Ovary (tissue), 9 donors: ENCODE measurements around the gene CREB3L1. TPM values are rescaled to one million over a fixed set of nuclear protein-coding genes. Genes with fewer than 3 reads are reported as not detected.
A peak's percentile ranks its signal among the peaks of the same experiment; 100 is the strongest.

Experiments
- DNase-seq, 5 donors: peaks; one replicate each; pipeline ENCODE4 v3.0.0-alpha.2; 2019 to 2020
- H3K27ac ChIP-seq, 2 donors: fragments of 200-600 bp; one replicate each; pipeline versions ENCODE4 v1.5.1 to v1.8.0; 2019 to 2022
- H3K27me3 ChIP-seq: fragments of 200-600 bp; one replicate; pipeline ENCODE4 v1.8.0; 2022
- H3K36me3 ChIP-seq: fragments of 200-600 bp; sonication (generic); one replicate; pipeline ENCODE4 v1.5.1; 2019
- H3K4me1 ChIP-seq: one replicate; pipeline ENCODE4 v1.8.1; 2013; ENCODE audit warnings: mild to moderate bottlenecking, moderate library complexity; ENCODE audit not compliant: insufficient read depth
- H3K4me3 ChIP-seq: fragments of 200-600 bp; sonication (generic); one replicate; pipeline ENCODE4 v1.5.1; 2017
- H3K9me3 ChIP-seq, 2 donors: fragments of 200-600 bp in 1 of 2; sonication (generic) in 1 of 2; one replicate each; pipeline versions ENCODE4 v1.5.1 to v1.8.1; 2013 to 2019; ENCODE audit warnings: mild to moderate bottlenecking in 1 of 2, moderate library complexity in 1 of 2
- CTCF ChIP-seq, 3 donors: fragments of 450-650 bp in 2 of 3; fragments of 200-600 bp in 1 of 3; IDR thresholded peaks; one replicate each; pipeline versions ENCODE4 v1.5.1 to v1.8.0; 2016 to 2022; ENCODE audit warnings: antibody characterized with exemption in 3 of 3, mild to moderate bottlenecking in 1 of 3
- EP300 ChIP-seq: sonication (generic); formaldehyde crosslinking; IDR thresholded peaks from one replicate; pipeline ENCODE4 v1.6.1; 2017; ENCODE audit warnings: antibody characterized with exemption
- POLR2A ChIP-seq: fragments of 450-650 bp; IDR thresholded peaks from one replicate; pipeline ENCODE4 v1.6.1; 2017; ENCODE audit warnings: antibody characterized with exemption, mild to moderate bottlenecking, moderate library complexity
- WGBS, 3 donors: extraction: QIAGEN DNeasy Blood & Tissue Kit in 1 of 3; methylation state at CpG; one replicate each; pipeline versions ENCODE4 v1.1.5 to v1.1.7; 2013 to 2017; 5-methylcytosine and 5-hydroxymethylcytosine counted together
- intact Hi-C, 4 donors: fragments of 100-400 bp; cut with DNase I; formaldehyde crosslinking; loops; one replicate each; pipeline versions ENCODE4 v1.11.0 to v1.15.1; 2022 to 2023
- polyA plus RNA-seq, 2 donors: library from polyadenylated mRNA; stranded (reverse); fragments of 200-250 nt in 1 of 2; fragments of 350-450 nt in 1 of 2; fragmentation: Illumina TruSeq in 1 of 2; extraction: RNeasy Lipid Tissue Mini Kit (QIAGEN cat#74804) in 1 of 2; gene quantifications; one replicate each; pipeline ENCODE4 v1.2.3, GENCODE V29; 2013 to 2014
- total RNA-seq, 7 donors: library from RNA; depleted of rRNA in 2 of 7; stranded (reverse); fragments of >200 nt in 2 of 7; fragmentation: NEBNext Ultra II Directional in 3 of 7; extraction: Animal tissue kit (Norgen Biotek cat#: 25700) in 3 of 7; gene quantifications; one replicate each; pipeline versions ENCODE4 v1.1.0 to v1.2.4, GENCODE V29; 2016 to 2023
- donor health status: DM: no; HTN: no; CAD: no; lungs with moderate emphysema.
- donor health status: DM: no; HTN: no; CAD: no.
- donor health status: Bipolar disorder and iron deficiency.
- donor health status: DM: yes; HTN: yes; CAD: no.
- donor health status: DM: no; HTN: no; CAD: no.
- donor health status: DM: yes; HTN: yes; CAD: no.

CREB3L1 gene
- total and polyA plus RNA-seq, 9 donors = 1.7 to 63.0 (median 7.5) TPM

DNA sequence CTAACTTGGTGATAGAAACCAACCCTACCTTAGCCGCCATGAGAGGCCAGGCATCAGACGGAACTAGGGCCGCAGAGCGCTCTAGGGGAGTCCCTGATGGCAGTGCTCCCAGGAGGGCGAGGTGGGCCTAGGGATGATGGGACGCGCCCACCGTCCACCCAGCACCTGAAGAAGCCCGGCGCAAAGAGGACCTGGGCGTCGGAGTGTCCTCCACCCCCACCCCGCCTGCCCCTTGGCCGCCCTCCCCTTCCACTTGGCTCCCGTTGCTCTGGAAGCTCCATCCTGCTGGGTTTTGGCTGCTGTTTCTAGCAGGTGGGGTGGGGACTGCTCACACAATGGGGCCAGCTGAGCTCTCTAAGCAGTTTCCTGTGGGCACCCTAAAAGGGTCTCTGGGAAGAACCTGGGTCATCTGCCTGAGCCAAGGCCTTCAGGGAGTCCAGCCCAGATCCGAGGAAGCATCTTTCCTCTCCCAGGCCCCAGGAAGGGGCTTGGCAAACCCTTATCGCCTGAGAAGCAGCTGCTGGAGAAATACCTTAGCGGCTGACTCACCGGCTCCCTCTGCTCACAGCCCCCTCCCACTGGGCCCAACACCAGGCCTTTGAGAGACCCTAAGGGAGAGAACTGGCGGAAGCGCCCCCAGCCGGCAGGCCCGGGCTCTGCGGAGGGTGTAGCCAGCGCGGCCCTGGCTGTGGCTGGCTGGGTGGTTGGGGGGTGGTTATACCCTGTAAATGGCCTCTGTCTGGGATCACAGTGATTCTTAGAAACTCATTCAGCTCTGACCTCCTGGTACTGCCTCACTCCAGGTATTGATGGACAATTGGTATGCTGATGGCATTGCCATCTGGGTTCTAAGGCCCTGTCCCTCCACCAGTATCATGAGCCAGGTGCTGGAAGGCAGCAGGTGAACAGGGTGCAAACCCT, 19.3 kb downstream of the CREB3L1 start:
- H3K36me3 ChIP-seq = no peaks in the 10 kb centered on the region
- TF ChIP-seq CTCF (IDR thresholded peaks at IDR 0.05) (peak in 2 of 3 donors; percentile 44 to 63), EP300 (no peak), POLR2A (no peak)
- no peaks in the 10 kb centered on the region for H3K27me3 ChIP-seq
- H3K27ac ChIP-seq = peak overlapping the region in 1 of 2 donors; percentile 11
- whole genome bisulfite sequencing, 3 donors = 7 to 8% (median 7%) methylated on average over 25 to 26 of the region's 26 CpGs
- H3K9me3 ChIP-seq = no peaks in the 10 kb centered on the region
- H3K4me1 ChIP-seq = peaks cover 14% of the 10 kb centered on the region
- peak; percentile 79 to 89 (median 85) for DNase-seq
- H3K4me3 ChIP-seq = peak overlapping the region; percentile 53
- intact Hi-C loops = no loop called here

DNA sequence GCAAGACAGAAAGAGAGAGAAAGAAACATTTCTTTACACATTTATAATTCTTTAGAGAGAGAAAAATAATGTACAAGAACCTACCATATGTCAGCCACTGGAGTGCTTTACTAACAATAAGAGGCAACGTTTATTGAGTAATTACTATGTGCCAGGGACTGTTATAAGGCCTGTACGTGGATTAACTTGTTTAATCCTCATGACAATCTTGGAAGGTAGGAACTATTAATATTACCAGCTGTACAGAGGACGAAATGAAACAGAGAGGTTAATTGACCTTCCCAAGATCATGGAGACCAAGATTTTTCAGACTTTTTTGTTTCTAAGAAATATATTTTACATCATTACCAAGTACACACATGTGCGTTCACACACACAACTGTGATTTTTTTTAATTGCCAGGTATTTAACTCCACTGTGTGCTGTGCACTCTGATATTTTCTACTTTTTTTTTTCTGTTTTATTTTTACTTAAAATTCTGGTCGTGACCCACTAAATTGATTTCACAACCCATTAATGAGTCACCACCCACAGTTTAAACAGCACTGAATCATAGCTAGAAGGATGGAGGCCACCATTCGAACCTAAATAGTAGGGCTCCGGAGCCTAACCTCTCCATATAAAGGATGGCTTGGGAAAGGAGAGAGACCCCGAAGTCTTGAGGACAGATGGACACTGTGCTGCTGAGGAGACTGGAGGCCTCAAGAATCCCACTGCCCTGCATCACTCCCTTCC, 21.4 kb downstream of the CREB3L1 start:
- WGBS, 3 donors = 38 to 44% (median 42%) methylated on average over 8 of the region's 8 CpGs
- TF ChIP-seq CTCF (IDR thresholded peaks at IDR 0.05) = no peak
- TF ChIP-seq EP300 = no peak
- TF ChIP-seq POLR2A = no peak
- Histone ChIP-seq H3K9me3 (no peaks in the 10 kb centered on the region), H3K36me3 (no peaks in the 10 kb centered on the region), H3K4me1 (peaks cover 9% of the 10 kb centered on the region), H3K27me3 (no peaks in the 10 kb centered on the region), H3K4me3 (no peak overlapping the region), H3K27ac (no peak overlapping the region)
- DNase-seq = no peak
- intact Hi-C loops = no loop called here

- intact Hi-C loops = no loop called here
- H3K9me3 ChIP-seq = no peaks in the 10 kb centered on the region
- WGBS, 3 donors = 77 to 80% (median 79%) methylated on average over 5 of the region's 5 CpGs
- H3K4me1 ChIP-seq = peaks cover 8% of the 10 kb centered on the region
- TF ChIP-seq POLR2A (no peak), CTCF (IDR thresholded peaks at IDR 0.05) (no peak), EP300 (no peak)
- no peaks in the 10 kb centered on the region for H3K27me3 ChIP-seq
- DNase-seq = no peak
- no peak overlapping the region for H3K4me3 ChIP-seq
- H3K36me3 ChIP-seq = no peaks in the 10 kb centered on the region
- no peak overlapping the region for H3K27ac ChIP-seq
Measured at GRCh38 chr11:46299451-46299961, 22.0 kb downstream of the CREB3L1 start.

DNA sequence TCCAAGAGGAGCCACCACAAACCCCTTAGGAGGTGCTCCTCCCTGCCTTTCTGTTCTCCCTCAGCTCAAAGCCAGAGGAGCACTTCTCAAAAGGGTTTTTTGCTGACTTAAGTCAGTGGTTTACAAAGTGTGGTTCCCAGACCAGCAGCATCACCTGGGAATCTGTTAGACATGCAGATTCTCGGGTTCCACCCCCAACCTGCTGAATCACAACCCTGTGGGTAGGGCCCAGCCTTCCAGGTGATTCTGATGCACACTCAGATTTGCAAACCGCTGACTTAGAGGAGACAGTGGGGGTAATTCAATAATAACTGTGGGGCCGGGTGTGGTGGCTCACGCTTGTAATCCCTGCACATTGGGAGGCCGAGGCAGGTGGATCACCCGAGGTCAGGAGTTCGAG, 22.8 kb downstream of the CREB3L1 start:
- H3K9me3 ChIP-seq = no peaks in the 10 kb centered on the region
- TF ChIP-seq CTCF (IDR thresholded peaks at IDR 0.05) (no peak), EP300 (no peak), POLR2A (no peak)
- H3K4me1 ChIP-seq = peaks cover 8% of the 10 kb centered on the region
- intact Hi-C loops = loop anchor here in 1 of 4 donors (10.0 kb wide), 1 partner anchor 335 kb away; no protein-coding TSS in a partner anchor
- no peaks in the 10 kb centered on the region for H3K36me3 ChIP-seq
- no peak for DNase-seq
- H3K27me3 ChIP-seq = no peaks in the 10 kb centered on the region
- H3K4me3 ChIP-seq = no peak overlapping the region
- H3K27ac ChIP-seq = no peak overlapping the region
- WGBS, 3 donors = 90 to 93% (median 93%) methylated on average over 7 of the region's 7 CpGs
